T-helper 1 cell treated with Interleukin-12 subunit alpha and Interleukin-12 subunit beta and Interleukin-4 antibody, amounts not matched to agents 30 μg/mL and 1 μg/mL, for 36 hours (primary cell): Measurements from ENCODE around the gene TP63.
"Not testable (repeated sequence)": the region's sequence is repeated elsewhere in the genome, so short reads cannot be mapped to it uniquely, and the experiment has no call there.

Experiments
- H3K27ac Mint-ChIP-seq: one replicate; pipeline ENCODE4 v1.8.0; 2021; ENCODE audit warnings: mild to moderate bottlenecking, mixed read lengths
- H3K27me3 Mint-ChIP-seq: one replicate; pipeline ENCODE4 v1.8.0; 2021; ENCODE audit warnings: low read depth, mixed read lengths
- H3K36me3 Mint-ChIP-seq: one replicate; pipeline ENCODE4 v1.8.0; 2021; ENCODE audit warnings: low read depth, mixed read lengths
- H3K4me1 Mint-ChIP-seq: one replicate; pipeline ENCODE4 v1.8.0; 2021; ENCODE audit warnings: low read depth, mixed read lengths
- H3K4me3 Mint-ChIP-seq: one replicate; pipeline ENCODE4 v1.8.0; 2021; ENCODE audit warnings: mild to moderate bottlenecking, moderate library complexity, mixed read lengths
- H3K9me3 Mint-ChIP-seq: one replicate; pipeline ENCODE4 v1.8.0; 2021; ENCODE audit warnings: mixed read lengths

The TP63 gene

DNA sequence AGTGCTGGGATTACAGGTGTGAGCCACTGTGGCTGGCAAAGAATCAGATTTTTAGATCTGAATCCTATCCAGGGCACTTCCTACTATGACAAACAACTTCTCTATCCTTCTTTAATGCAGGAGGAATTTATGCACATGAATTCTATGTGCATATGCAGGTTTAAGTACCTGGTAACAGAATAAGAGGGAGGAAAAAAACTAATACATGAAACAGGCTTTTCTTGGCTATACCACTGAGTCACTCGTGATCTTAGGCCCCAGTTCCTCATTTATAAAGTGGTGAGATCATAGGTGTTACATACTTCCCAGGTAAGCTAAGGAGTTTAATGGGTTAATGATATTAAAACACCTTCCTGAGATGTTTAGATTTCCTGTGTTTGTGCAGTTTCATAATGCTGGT lies 108.2 kb downstream of the TP63 start:
- no peak overlapping the region for H3K27ac Mint-ChIP-seq
- H3K4me1 Mint-ChIP-seq, result no peaks in the 10 kb centered on the region
- H3K36me3 Mint-ChIP-seq, result no peaks in the 10 kb centered on the region
- no peaks in the 10 kb centered on the region for H3K27me3 Mint-ChIP-seq
- H3K4me3 Mint-ChIP-seq, result no peak overlapping the region
- peaks cover 20% of the 10 kb centered on the region for H3K9me3 Mint-ChIP-seq

DNA sequence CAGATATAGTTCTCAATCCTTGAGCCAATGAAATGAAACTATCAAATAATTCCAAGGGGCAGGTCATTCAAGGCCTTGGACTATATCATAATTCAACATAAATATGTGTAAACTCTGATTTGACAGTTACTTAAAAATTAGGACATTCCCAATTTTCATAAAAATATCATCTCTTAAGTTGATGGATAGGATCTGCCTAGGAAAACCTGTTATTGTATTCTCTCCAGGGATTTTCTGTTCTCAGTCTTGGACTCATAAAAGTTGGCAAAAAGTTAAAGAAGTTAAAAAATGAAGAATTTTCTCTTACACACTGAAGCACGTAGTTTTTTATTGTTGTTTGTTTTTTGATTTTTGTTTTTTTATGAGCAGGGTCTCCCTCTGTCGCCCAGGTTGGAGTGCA lies 109.0 kb downstream of the TP63 start:
- Mint-ChIP-seq H3K27ac (no peak overlapping the region), H3K27me3 (no peaks in the 10 kb centered on the region), H3K4me3 (no peak overlapping the region), H3K9me3 (peaks cover 20% of the 10 kb centered on the region), H3K36me3 (peaks cover 1% of the 10 kb centered on the region), H3K4me1 (no peaks in the 10 kb centered on the region)

GRCh38 chr3:189744235-189744634 lies 113.0 kb downstream of the TP63 start:
- no peak overlapping the region for H3K27ac Mint-ChIP-seq
- peaks cover 1% of the 10 kb centered on the region for H3K36me3 Mint-ChIP-seq
- no peaks in the 10 kb centered on the region for H3K27me3 Mint-ChIP-seq
- H3K4me3 Mint-ChIP-seq, result no peak overlapping the region
- H3K4me1 Mint-ChIP-seq, result no peaks in the 10 kb centered on the region
- H3K9me3 Mint-ChIP-seq, result peaks cover 40% of the 10 kb centered on the region

DNA sequence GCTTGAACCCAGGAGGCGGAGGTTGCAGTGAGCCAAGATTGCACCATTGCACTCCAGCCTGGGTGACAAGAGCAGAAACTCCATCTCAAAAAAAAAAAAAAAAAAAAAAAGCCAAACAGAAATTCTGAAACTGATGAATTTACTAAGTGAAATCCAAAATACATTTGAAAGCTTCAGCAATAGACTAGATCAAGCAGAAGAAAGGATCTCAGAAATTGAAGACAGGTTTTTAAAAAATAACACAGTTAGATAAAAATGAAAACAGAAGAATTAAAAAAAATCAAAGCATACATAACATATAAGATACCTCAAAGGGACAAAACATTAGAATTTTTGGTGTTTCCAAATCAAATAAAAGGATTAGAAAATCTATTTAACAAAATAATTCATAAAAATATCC lies 114.4 kb downstream of the TP63 start:
- Mint-ChIP-seq H3K4me1 (no peaks in the 10 kb centered on the region), H3K9me3 (peaks cover 40% of the 10 kb centered on the region), H3K36me3 (peaks cover 1% of the 10 kb centered on the region), H3K4me3 (no peak overlapping the region), H3K27ac (no peak overlapping the region), H3K27me3 (no peaks in the 10 kb centered on the region)

DNA sequence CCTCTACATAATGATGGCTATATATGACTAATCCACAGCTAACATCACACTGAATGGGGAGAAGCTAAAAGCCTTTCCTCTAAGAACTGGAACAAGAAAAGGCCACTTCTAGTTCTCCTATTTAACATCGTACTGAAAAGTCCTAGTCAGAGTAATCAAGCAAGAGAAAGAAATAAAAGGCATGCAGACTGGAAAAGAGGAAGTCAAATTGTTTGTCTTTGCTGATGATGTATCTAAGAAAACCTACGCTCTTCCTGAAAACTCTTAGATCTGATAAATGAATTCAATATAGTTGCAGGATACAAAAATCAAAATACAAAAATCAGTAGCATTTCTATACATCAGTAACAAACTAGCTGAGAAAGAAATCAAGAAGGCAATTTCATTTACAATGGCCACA lies 116.9 kb downstream of the TP63 start:
- H3K4me3 Mint-ChIP-seq, result no peak overlapping the region
- peaks cover 33% of the 10 kb centered on the region for H3K9me3 Mint-ChIP-seq
- no peaks in the 10 kb centered on the region for H3K27me3 Mint-ChIP-seq

GRCh38 chr3:189750972-189751371 lies 119.8 kb downstream of the TP63 start:
- not testable (repeated sequence) for H3K4me1 Mint-ChIP-seq, H3K4me3 Mint-ChIP-seq, H3K27ac Mint-ChIP-seq, H3K27me3 Mint-ChIP-seq, H3K36me3 Mint-ChIP-seq
- H3K9me3 Mint-ChIP-seq, result peaks cover 17% of the 10 kb centered on the region

More for the DNA sequence above, 116.9 kb downstream of the TP63 start:
- H3K27ac Mint-ChIP-seq, result no peak overlapping the region
- no peaks in the 10 kb centered on the region for H3K4me1 Mint-ChIP-seq
- H3K36me3 Mint-ChIP-seq, result peaks cover 1% of the 10 kb centered on the region

DNA sequence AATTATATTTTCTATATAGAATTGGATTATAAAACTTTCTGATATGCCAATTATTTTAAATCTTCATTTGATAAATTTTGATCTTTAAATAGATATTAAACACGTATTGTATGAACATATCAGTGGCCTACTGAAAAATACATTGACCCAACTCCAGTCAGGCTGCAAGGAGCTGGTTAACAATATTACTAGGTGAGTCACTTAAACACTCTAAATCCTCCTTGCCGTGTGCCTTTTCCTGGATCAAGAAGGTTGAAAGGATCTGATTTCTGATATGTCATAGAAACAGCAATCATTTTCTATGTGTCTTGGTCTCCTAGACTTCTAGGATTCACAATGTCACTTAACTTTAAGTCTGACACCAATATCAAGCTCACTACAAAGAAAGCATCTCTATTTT lies 123.2 kb downstream of the TP63 start:
- Mint-ChIP-seq H3K4me3 (no peak overlapping the region), H3K9me3 (peaks cover 3% of the 10 kb centered on the region), H3K27me3 (no peaks in the 10 kb centered on the region), H3K4me1 (no peaks in the 10 kb centered on the region), H3K27ac (no peak overlapping the region), H3K36me3 (no peaks in the 10 kb centered on the region)

DNA sequence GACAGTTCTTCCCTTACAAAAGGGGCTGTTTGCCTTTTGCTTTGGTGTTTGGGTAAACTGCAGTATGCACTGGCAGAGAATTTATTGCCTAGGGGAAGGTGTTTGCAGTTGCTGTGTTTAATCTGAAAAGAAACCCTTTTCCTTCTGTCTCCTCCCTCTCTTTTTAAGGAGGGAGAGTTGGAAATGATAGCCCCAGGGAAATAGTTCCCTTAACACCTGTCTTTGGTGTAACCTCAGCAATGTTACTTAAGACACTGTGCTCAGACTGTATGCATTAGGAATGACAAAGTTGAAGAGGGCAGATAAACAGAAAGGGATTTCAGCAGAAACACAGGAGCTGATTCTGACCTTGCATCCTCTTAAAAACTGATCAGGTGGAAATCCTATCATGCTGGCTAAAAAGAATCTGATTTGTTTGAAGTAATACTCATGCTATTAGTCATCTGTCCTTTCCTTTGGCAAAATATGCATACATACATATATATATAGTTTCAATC lies 125.4 kb downstream of the TP63 start:
- H3K27me3 Mint-ChIP-seq, result no peaks in the 10 kb centered on the region
- no peaks in the 10 kb centered on the region for H3K36me3 Mint-ChIP-seq
- no peaks in the 10 kb centered on the region for H3K4me1 Mint-ChIP-seq
- H3K9me3 Mint-ChIP-seq, result peaks cover 3% of the 10 kb centered on the region
- H3K4me3 Mint-ChIP-seq, result no peak overlapping the region
- H3K27ac Mint-ChIP-seq, result no peak overlapping the region

DNA sequence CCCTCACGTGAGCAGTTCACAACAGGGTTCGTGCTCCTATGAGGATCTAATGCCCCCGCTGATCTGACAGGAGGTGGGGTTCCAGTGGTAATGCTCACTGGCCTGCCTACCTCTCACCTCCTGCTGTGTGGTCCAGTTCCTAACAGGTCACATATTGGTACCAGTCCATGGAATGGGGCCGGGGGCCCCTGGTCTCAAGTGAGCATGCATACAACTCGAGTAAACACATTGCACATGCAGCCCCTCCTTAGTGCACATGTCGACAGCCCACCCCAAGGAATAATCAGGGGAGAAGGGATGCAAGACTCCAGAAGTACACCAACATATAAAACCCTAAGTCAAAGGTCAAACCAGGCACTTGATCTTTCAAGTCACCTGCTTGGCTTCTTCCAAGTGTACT lies 127.0 kb downstream of the TP63 start:
- no peaks in the 10 kb centered on the region for H3K36me3 Mint-ChIP-seq
- H3K27ac Mint-ChIP-seq, result no peak overlapping the region
- H3K27me3 Mint-ChIP-seq, result no peaks in the 10 kb centered on the region
- H3K4me3 Mint-ChIP-seq, result no peak overlapping the region
- no peaks in the 10 kb centered on the region for H3K4me1 Mint-ChIP-seq
- no peaks in the 10 kb centered on the region for H3K9me3 Mint-ChIP-seq

- H3K27me3 Mint-ChIP-seq, result peaks cover 7% of the 10 kb centered on the region
- H3K4me3 Mint-ChIP-seq, result no peak overlapping the region
- H3K4me1 Mint-ChIP-seq, result no peaks in the 10 kb centered on the region
- no peak overlapping the region for H3K27ac Mint-ChIP-seq
- H3K9me3 Mint-ChIP-seq, result no peaks in the 10 kb centered on the region
- no peaks in the 10 kb centered on the region for H3K36me3 Mint-ChIP-seq
These were observed 135.2 kb downstream of the TP63 start for GRCh38 chr3:189766416-189766815.

DNA sequence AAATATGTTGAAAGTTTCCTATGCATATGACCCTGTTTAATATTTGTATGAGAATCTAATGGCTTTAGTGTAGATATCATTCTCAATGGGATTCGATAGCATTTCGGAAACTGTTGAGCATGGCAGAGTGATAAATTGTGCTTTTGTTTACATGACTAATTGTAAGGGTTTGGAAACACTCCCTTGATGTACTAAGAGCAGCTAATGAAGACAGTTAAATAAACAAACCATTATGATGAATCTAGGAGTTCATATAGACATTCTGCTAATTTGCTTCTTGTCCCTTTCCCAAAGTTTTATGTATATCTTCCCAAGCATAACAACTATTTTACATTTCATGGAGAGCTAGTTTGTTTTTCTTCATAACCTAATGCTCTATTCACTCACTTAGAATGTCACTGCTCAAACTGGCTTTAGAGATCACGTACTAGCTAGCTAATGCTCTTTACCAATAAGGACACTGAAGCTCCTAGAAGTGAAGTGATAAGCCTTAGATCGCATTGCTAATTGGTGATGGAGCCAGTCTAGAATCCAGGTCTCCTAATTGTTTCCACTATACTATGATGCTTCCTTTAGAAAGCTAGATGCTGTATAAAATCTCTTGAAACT lies 140.8 kb downstream of the TP63 start:
- Mint-ChIP-seq H3K9me3 (no peaks in the 10 kb centered on the region), H3K27me3 (peaks cover 15% of the 10 kb centered on the region), H3K4me3 (no peak overlapping the region), H3K4me1 (no peaks in the 10 kb centered on the region), H3K36me3 (no peaks in the 10 kb centered on the region), H3K27ac (no peak overlapping the region)

GRCh38 chr3:189772584-189772983 lies 141.4 kb downstream of the TP63 start:
- H3K27ac Mint-ChIP-seq, result no peak overlapping the region
- H3K27me3 Mint-ChIP-seq, result peaks cover 9% of the 10 kb centered on the region

DNA sequence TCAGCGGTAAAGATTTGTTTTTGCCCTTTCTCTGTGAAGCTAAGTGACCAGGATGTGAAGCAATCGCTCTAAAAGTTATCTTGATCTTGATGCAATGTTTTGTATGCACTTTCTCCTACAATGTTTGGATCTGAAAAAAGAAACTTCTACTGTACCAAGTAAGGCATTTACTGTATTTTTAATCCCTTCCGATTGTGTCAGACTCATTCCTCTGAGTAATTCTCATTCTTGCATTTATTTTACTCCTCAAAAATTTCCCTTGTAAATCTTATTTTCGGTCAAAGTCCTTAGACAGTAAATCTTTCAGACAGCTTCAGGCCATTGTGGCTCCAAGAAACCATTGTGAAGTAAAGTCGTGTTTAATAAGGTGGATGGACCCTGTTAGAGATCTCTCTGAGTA lies 141.9 kb downstream of the TP63 start:
- no peak overlapping the region for H3K27ac Mint-ChIP-seq
- H3K36me3 Mint-ChIP-seq, result no peaks in the 10 kb centered on the region
- peaks cover 8% of the 10 kb centered on the region for H3K27me3 Mint-ChIP-seq
- H3K4me1 Mint-ChIP-seq, result no peaks in the 10 kb centered on the region
- no peak overlapping the region for H3K4me3 Mint-ChIP-seq
- peaks cover 3% of the 10 kb centered on the region for H3K9me3 Mint-ChIP-seq

More at GRCh38 chr3:189772584-189772983, 141.4 kb downstream of the TP63 start:
- no peaks in the 10 kb centered on the region for H3K36me3 Mint-ChIP-seq
- no peaks in the 10 kb centered on the region for H3K4me1 Mint-ChIP-seq
- H3K4me3 Mint-ChIP-seq, result no peak overlapping the region
- peaks cover 2% of the 10 kb centered on the region for H3K9me3 Mint-ChIP-seq

GRCh38 chr3:189776149-189776824 lies 145.1 kb downstream of the TP63 start:
- H3K9me3 Mint-ChIP-seq, result peaks cover 3% of the 10 kb centered on the region
- H3K27ac Mint-ChIP-seq, result no peak overlapping the region
- peaks cover 8% of the 10 kb centered on the region for H3K27me3 Mint-ChIP-seq
- no peak overlapping the region for H3K4me3 Mint-ChIP-seq
- no peaks in the 10 kb centered on the region for H3K4me1 Mint-ChIP-seq
- H3K36me3 Mint-ChIP-seq, result no peaks in the 10 kb centered on the region

GRCh38 chr3:189778340-189778950 lies 147.3 kb downstream of the TP63 start:
- Mint-ChIP-seq H3K4me3 (no peak overlapping the region), H3K9me3 (peaks cover 3% of the 10 kb centered on the region), H3K27ac (no peak overlapping the region)

More at GRCh38 chr3:189778340-189778950, 147.3 kb downstream of the TP63 start:
- peaks cover 3% of the 10 kb centered on the region for H3K27me3 Mint-ChIP-seq
- H3K4me1 Mint-ChIP-seq, result no peaks in the 10 kb centered on the region
- no peaks in the 10 kb centered on the region for H3K36me3 Mint-ChIP-seq
